CD4-positive, alpha-beta T cell (primary cell): ENCODE data around the gene PLXDC1. TPM values are rescaled to one million over a fixed set of nuclear protein-coding genes. Genes with fewer than 3 reads are reported as not detected.

ENCODE experiments used
- ATAC-seq: fragments of 200-7000 bp; cut with Tn5 transposase; one replicate; pipeline ENCODE4 v1.10.0; 2022; ENCODE audit warnings: mild to moderate bottlenecking; ENCODE audit not compliant: poor library complexity
- CTCF ChIA-PET: fragments of 350-600 bp; sonication (Branson Sonifier 250); formaldehyde crosslinking; loops from one replicate; lab custom pipeline; 2021; ENCODE audit warnings: antibody characterized with exemption, inconsistent platforms; lab: Charles Lee
- POLR2A ChIA-PET: fragments of 350-600 bp; sonication (Branson Sonifier 250); formaldehyde crosslinking; loops from one replicate; lab custom pipeline; 2021; ENCODE audit warnings: antibody characterized with exemption, inconsistent platforms; lab: Charles Lee
- DNase-seq, 14 experiments: peaks; one replicate each; pipeline ENCODE4 v3.0.0-alpha.2; 2013 to 2020; ENCODE audit warnings: mixed read lengths in 2 of 14
- H3K27ac ChIP-seq, 2 donors: one replicate each; pipeline versions ENCODE4 v1.5.1 to v1.7.0; 2013; ENCODE audit warnings: low read length in 2 of 2, low read depth in 1 of 2, mild to moderate bottlenecking in 1 of 2
- H3K27me3 ChIP-seq, 2 experiments: 1 replicate in 1 of 2; 2 replicates in 1 of 2; pipeline versions ENCODE4 v1.6.1 to v1.7.0; 2013; ENCODE audit warnings: low read length in 2 of 2, control low read depth in 1 of 2, mild to moderate bottlenecking in 1 of 2, moderate library complexity in 1 of 2; ENCODE audit not compliant: insufficient read depth in 2 of 2, control insufficient read depth in 1 of 2
- H3K36me3 ChIP-seq: one replicate; pipeline ENCODE4 v1.6.1; 2013; ENCODE audit warnings: low read length, control low read depth; ENCODE audit not compliant: insufficient read depth
- H3K4me1 ChIP-seq: one replicate; pipeline ENCODE4 v1.6.1; 2013; ENCODE audit warnings: low read length, control low read depth; ENCODE audit not compliant: insufficient read depth
- H3K4me3 ChIP-seq: one replicate; pipeline ENCODE4 v1.5.1; 2013; ENCODE audit warnings: mild to moderate bottlenecking, low read length, moderate library complexity
- H3K9me3 ChIP-seq, 2 experiments: 1 replicate in 1 of 2; 2 replicates in 1 of 2; pipeline versions ENCODE4 v1.6.1 to v1.7.0; 2013; ENCODE audit warnings: low read length in 2 of 2, mild to moderate bottlenecking in 2 of 2, control low read depth in 1 of 2, moderate library complexity in 1 of 2; ENCODE audit not compliant: control insufficient read depth in 1 of 2, insufficient read depth in 1 of 2
- H3K27ac Mint-ChIP-seq: one replicate; pipeline ENCODE4 v1.8.0; 2020; ENCODE audit warnings: mixed read lengths
- H3K27me3 Mint-ChIP-seq: one replicate; pipeline ENCODE4 v1.8.0; 2021; ENCODE audit warnings: mixed read lengths
- H3K36me3 Mint-ChIP-seq: one replicate; pipeline ENCODE4 v1.8.0; 2021; ENCODE audit warnings: low read depth, mixed read lengths
- H3K4me1 Mint-ChIP-seq: one replicate; pipeline ENCODE4 v1.8.0; 2021; ENCODE audit warnings: low read depth, mixed read lengths
- H3K4me3 Mint-ChIP-seq: one replicate; pipeline ENCODE4 v1.8.0; 2020; ENCODE audit warnings: mild to moderate bottlenecking, mixed read lengths
- H3K9me3 Mint-ChIP-seq: one replicate; pipeline ENCODE4 v1.8.0; 2020; ENCODE audit warnings: mixed read lengths
- intact Hi-C, 2 experiments: fragments of 100-400 bp; cut with DNase I in 1 of 2; cut with micrococcal nuclease in 1 of 2; formaldehyde crosslinking; loops; one replicate each; pipeline versions ENCODE4 v1.15.1 to v1.9.0; 2023 to 2025; cut with DNase I, micrococcal nuclease
- total RNA-seq, 174 experiments: library from RNA in 2 of 174; stranded (reverse) in 2 of 174; gene quantifications; one replicate each; pipeline ENCODE4 v1.2.3 and lab custom pipeline; 2021 to 2026
- TF ChIP-seq, protein P1 (sequence below): fragments of 200-600 bp; IDR thresholded peaks from one replicate; pipeline ENCODE4 v1.8.0; 2022; ENCODE audit warnings: antibody characterized with exemption, mild to moderate bottlenecking

PLXDC1 gene
- total RNA-seq, 2 experiments from 2014 or later: 66.7 to 67.6 TPM

DNA sequence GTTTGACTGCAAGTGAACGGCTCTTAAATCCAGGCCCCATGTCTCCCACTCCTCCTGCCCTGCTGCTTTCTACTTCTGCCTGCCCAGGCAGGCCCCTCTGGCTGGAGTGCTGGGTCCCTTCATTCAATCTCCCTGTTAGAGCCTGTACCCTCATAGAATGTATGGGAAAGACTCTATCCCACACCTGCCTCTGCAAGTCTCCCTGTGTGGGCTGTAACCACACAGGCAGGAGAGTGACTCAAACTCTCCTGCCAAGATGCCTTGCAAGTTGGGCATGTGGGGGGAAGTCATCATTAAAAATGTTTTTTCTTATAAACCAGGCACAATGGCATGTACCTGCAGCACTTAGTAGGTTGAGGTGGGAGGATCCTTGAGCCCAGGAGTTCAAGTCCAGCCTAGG is 77.5 kb downstream of the PLXDC1 start:
- DNase-seq (no peak), ATAC-seq (no peak)
- intact Hi-C loops: loop anchor here in 1 of 2 experiments (5.0 to 10.0 kb wide), 2 partner anchors 33 to 161 kb away; no protein-coding TSS in a partner anchor
- CTCF ChIA-PET: no interaction called here
- Mint-ChIP-seq H3K4me1 (peaks cover 6% of the 10 kb centered on the region), H3K4me3 (no peak overlapping the region), H3K9me3 (no peaks in the 10 kb centered on the region), H3K27me3 (no peaks in the 10 kb centered on the region), H3K36me3 (peaks cover 45% of the 10 kb centered on the region), H3K27ac (no peak overlapping the region)
- peaks cover 7% of the 10 kb centered on the region for H3K4me1 ChIP-seq
- H3K9me3 ChIP-seq: no peaks in the 10 kb centered on the region
- no peak overlapping the region for H3K27ac ChIP-seq
- TF ChIP-seq, protein P1, sequence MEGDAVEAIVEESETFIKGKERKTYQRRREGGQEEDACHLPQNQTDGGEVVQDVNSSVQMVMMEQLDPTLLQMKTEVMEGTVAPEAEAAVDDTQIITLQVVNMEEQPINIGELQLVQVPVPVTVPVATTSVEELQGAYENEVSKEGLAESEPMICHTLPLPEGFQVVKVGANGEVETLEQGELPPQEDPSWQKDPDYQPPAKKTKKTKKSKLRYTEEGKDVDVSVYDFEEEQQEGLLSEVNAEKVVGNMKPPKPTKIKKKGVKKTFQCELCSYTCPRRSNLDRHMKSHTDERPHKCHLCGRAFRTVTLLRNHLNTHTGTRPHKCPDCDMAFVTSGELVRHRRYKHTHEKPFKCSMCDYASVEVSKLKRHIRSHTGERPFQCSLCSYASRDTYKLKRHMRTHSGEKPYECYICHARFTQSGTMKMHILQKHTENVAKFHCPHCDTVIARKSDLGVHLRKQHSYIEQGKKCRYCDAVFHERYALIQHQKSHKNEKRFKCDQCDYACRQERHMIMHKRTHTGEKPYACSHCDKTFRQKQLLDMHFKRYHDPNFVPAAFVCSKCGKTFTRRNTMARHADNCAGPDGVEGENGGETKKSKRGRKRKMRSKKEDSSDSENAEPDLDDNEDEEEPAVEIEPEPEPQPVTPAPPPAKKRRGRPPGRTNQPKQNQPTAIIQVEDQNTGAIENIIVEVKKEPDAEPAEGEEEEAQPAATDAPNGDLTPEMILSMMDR: no peak
- H3K36me3 ChIP-seq: peaks cover 9% of the 10 kb centered on the region
- H3K4me3 ChIP-seq: no peak overlapping the region
- no peaks in the 10 kb centered on the region for H3K27me3 ChIP-seq
- POLR2A ChIA-PET: no interaction called here

DNA sequence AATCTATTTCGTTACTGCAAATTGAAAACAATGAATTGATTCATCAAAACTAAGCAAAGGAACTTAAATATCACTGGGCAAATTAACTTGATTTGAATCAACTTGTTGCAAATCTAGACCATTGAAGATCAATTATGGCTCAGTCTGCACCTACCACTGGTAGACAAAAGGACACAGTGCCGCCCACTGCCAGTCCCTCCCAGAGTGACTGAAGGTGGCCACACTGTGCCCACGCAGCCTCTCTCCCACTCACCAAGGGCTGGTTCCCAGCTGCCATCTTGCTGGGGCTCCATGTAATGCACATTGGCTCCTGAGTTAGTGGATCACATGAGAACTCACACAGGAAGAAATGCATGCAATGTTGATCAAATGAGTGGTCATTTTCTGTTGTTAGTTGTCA is 78.1 kb downstream of the PLXDC1 start:
- Histone ChIP-seq H3K4me3 (no peak overlapping the region), H3K27me3 (no peaks in the 10 kb centered on the region), H3K9me3 (no peaks in the 10 kb centered on the region), H3K27ac (no peak overlapping the region), H3K36me3 (peaks cover 5% of the 10 kb centered on the region), H3K4me1 (peaks cover 7% of the 10 kb centered on the region)
- no peaks in the 10 kb centered on the region for H3K27me3 Mint-ChIP-seq
- POLR2A ChIA-PET: no interaction called here
- peaks cover 43% of the 10 kb centered on the region for H3K36me3 Mint-ChIP-seq
- no peak overlapping the region for H3K4me3 Mint-ChIP-seq
- TF ChIP-seq, protein P1: no peak
- CTCF ChIA-PET: no interaction called here
- DNase-seq (no peak), ATAC-seq (no peak)
- H3K9me3 Mint-ChIP-seq: no peaks in the 10 kb centered on the region
- intact Hi-C loops: loop anchor here in 1 of 2 experiments (5.0 to 10.0 kb wide), 2 partner anchors 34 to 161 kb away; no protein-coding TSS in a partner anchor
- H3K4me1 Mint-ChIP-seq: peaks cover 6% of the 10 kb centered on the region
- no peak overlapping the region for H3K27ac Mint-ChIP-seq

DNA sequence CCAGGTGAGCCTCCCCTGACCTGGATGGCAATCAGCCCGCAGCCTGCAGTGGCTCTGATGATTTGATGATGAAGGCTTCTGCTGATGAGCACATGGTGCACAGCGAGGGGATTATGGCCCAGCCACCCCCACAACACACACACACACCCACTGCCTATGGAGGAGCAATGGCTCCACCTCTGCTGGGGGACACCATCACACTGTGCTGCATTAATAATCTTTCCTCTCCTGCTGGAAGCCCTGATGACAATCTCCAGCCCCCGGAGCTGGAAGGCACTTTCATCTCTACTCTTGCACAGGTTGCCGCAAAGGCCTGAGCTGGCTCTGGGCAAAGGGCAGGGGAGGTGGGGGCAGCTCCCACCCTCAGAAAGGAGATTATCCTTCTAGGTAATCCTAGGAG is 79.9 kb downstream of the PLXDC1 start:
- no peaks in the 10 kb centered on the region for H3K9me3 Mint-ChIP-seq
- intact Hi-C loops: loop anchor here in 1 of 2 experiments (5.0 to 10.0 kb wide), 2 partner anchors 36 to 163 kb away; no protein-coding TSS in a partner anchor
- peaks cover 3% of the 10 kb centered on the region for H3K36me3 ChIP-seq
- no peak overlapping the region for H3K4me3 Mint-ChIP-seq
- no peak for ATAC-seq
- POLR2A ChIA-PET: no interaction called here
- H3K4me3 ChIP-seq: no peak overlapping the region
- TF ChIP-seq, protein P1: no peak
- H3K9me3 ChIP-seq: no peaks in the 10 kb centered on the region
- H3K27me3 Mint-ChIP-seq: no peaks in the 10 kb centered on the region
- CTCF ChIA-PET: interaction anchor here (1.7 kb wide), 1 partner anchor 103 kb away, joined by 8 read pairs; no protein-coding TSS in a partner anchor
- no peaks in the 10 kb centered on the region for H3K27me3 ChIP-seq
- DNase-seq: no peak
- peaks cover 6% of the 10 kb centered on the region for H3K4me1 Mint-ChIP-seq
- no peak overlapping the region for H3K27ac Mint-ChIP-seq
- H3K4me1 ChIP-seq: peaks cover 7% of the 10 kb centered on the region
- peaks cover 28% of the 10 kb centered on the region for H3K36me3 Mint-ChIP-seq
- no peak overlapping the region for H3K27ac ChIP-seq
